ENCODE results near the gene KDM4C.

Gene KDM4C

GRCh38 chr9:7115606-7116005 lies 357.8 kb downstream of the KDM4C start:
- DNase-seq: no peak

- no peak for DNase-seq
These were observed 360.1 kb downstream of the KDM4C start for GRCh38 chr9:7117676-7118561.

GRCh38 chr9:7118633-7119032 lies 360.9 kb downstream of the KDM4C start:
- no peak for DNase-seq

DNA sequence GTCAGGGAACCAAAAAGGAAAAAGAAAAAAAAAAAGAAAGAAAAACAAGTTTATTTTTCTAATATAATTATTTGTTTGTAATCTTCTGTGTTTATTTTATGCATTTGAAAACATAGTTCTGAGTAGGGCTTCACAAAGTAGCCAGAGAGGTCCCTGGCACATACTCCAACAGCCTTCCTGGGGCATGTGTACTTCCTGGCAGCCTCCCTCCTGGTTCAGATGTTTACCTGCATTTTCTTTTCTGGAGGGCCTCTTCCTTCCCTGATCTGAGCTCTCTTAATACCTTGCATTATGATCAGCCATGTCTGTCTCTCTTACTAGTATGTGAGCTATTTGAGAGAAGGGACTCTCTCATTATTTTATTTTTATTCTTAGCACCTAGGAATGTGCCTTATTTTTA lies 361.8 kb downstream of the KDM4C start:
- DNase-seq: no peak

GRCh38 chr9:7121055-7121454 lies 363.3 kb downstream of the KDM4C start:
- DNase-seq: peak; percentile 95

DNA sequence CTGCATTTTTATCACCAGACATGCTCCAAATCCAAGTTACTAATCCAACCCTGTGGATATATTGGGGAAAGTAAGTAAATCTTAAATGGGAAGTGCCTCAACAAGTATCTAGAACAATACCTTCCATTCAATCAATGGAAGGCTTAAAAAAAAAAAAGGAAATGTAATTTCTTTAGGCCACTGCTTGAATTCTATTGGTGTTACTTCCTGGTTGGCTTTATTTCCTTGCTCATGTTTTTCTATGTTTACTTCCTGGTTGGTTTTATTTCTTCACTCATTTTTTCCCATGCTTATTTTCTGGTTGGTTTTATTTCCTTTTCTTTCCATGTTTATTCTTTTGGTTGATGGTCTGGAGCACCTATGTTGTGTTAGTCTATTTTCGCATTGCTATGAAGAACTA lies 363.9 kb downstream of the KDM4C start:
- no peak for DNase-seq

DNA sequence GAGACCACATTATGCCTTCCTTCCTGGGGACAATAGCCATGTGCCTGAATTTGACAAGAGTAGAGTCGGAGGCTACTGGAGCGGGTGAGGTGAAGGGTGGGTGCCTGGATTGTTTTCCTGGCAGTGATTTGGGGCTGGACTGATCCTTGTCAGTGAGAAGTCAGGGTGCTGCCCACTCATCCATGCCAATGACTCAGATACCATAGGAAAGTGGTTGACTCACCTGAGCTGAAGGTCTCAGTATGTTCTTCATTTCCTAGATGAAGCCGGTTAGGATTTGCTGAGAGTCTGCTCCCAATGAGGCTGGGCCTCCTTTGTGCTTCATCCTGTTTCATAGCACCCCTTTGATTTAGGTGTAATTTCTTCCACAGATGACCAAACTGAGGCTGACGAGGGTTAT lies 366.0 kb downstream of the KDM4C start:
- no peak for DNase-seq

DNA sequence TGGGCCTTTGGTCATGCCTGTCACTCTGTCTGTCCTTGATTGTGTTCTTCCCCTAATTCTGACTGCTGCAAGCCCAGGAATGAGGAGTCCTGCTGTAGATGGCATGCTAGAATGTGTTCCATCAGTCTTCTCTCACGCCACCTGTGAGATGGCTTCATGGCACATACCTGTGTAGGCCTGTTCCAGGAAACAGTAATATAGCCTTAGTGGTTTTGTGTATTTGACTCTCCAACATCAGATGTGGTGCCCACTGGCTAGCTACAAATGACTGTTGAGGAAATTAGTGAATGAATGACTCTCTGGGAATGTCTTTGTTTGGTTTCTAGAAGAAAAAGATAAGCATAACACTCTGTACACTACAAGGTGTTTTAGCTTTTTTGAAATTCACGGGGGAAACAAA lies 367.5 kb downstream of the KDM4C start:
- DNase-seq: no peak

DNA sequence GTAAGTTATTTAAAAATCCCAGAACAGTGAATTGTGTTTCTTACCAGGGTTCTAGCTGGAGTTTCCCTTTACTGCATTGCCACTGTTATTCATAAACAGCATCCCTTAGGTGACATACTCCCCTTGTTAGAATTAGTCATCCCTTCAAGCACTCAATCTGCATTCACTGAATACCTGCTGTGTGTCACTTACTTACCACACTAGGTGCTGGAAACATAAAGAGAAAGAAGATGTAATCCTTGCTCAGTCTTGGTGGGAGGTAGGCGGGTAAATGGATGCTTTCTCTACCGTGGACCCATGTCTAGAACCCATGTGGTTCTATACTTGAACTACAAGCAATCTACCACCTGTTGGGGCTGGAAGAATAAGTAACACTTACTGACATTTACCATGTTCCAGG lies 371.6 kb downstream of the KDM4C start:
- DNase-seq: no peak

GRCh38 chr9:7130266-7130820 lies 372.6 kb downstream of the KDM4C start:
- no peak for DNase-seq

DNA sequence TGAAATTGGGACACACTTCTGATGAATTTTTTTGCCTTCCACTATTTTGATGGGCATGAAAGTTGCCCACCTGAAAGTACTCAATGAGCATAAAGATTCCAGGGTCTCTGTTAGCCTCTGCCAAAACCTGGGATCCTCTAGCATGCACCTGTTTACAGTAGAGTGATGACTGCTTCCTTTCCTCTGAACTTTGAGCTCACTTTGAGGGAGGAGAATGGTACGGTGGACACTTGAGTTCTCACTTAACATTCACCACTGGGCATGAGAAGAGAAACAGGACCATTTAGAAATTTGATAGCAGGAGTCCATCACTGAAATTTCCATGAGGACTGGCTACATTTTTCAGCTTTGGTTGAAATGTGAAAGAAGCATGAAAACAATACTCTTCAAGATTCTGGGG lies 374.8 kb downstream of the KDM4C start:
- no peak for DNase-seq

- DNase-seq: no peak
These were observed 378.0 kb downstream of the KDM4C start for GRCh38 chr9:7135735-7136134.

DNA sequence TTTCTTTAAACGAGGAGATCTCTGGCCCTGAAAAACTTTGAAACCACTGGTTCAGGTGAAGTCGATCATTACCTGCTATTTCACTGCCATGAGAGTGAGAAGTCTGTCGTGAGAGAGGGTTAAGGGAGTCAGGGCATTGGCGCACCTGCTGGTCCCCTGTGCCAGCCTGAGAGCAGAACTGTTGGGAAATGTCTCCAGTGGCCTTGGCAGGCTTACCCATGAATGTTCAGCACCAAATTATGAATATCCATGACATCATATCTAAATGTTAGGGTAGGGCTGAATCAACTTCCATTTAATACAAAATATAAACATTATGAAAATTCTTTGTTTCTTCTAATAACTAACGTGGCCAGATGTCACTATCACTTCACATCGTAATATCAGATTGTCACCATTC lies 379.3 kb downstream of the KDM4C start:
- no peak for DNase-seq

GRCh38 chr9:7137571-7137970 lies 379.8 kb downstream of the KDM4C start:
- no peak for DNase-seq

GRCh38 chr9:7139886-7140285 lies 382.1 kb downstream of the KDM4C start:
- DNase-seq: no peak

DNA sequence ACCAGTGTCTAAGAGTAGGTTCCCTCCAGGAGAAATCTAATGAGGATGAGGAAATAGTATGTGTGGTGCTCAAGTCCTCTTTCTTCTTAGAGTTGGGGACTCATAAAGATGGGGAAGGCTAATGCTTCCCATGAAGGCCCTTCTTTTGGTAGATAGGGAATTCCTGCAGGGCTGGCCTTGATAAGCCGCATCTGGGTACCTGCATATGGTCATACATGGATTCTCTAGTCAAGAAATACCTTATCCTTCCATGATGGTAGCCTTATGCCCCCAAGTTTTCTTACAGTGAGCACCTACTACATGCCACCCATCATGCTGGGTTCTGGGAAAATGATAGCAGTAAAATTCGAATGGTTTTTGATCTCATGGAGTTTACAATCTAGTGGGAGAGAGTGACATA lies 382.6 kb downstream of the KDM4C start:
- DNase-seq: no peak

DNA sequence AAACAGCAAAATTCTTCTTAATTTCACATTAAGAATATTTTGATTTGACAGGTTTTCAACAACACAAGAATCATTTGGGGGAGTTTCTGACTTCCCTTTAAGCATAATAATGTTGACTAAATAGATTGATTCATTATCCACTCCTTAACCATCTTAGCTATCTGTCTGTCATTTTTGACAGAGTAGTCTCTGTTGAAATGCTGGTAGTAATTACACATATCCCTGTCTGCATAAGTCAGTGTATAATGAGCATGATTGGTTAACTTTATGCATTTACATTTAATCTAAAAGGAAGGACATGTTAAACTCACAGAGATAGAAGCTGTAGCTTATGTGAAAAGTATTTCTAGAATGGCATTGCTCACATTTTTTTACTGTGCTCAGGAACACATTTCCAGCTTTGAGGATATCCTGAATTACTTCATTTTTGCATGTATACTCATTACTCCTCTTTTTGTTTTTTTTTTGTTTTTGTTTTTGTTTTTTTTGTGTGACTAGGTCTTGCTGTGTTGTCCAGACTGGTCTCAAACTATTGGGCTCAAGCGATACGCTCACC lies 385.9 kb downstream of the KDM4C start:
- no peak for DNase-seq

GRCh38 chr9:7144265-7145046 lies 386.7 kb downstream of the KDM4C start:
- DNase-seq: no peak

DNA sequence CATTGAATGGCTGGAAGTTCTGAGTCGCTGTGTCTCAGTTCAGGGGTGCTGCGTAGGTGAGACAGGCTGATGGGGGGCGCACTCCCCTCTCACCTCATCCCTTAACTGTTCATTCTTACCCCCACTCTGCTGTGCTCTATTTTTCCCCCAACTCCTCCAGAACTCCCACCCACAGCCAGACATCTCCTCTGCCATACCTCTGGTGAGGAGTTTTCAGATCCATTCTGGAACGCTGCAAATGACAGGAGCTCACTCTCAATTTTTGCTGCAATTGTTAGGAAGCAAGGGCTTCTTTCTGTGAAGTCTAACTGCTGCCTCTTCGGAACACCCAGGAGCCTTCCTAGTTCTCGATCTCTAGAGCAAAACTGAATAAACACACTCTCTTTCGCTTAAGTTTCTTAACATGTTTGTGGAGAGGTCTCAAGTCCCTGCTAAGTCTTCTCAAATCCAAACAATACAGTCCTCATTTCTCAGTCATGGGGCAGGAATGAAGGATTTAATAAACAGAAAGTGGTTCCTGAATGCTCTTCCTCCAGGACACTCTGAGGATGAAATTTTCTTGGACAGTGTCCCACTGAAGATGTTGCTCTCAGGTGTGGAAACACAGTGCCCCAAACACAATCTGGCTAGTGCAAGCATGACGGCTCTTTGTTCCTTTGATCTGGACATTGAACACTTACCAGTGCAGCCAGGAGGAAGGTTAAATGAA lies 387.7 kb downstream of the KDM4C start:
- DNase-seq: no peak

GRCh38 chr9:7146582-7146981 lies 388.8 kb downstream of the KDM4C start:
- no peak for DNase-seq

DNA sequence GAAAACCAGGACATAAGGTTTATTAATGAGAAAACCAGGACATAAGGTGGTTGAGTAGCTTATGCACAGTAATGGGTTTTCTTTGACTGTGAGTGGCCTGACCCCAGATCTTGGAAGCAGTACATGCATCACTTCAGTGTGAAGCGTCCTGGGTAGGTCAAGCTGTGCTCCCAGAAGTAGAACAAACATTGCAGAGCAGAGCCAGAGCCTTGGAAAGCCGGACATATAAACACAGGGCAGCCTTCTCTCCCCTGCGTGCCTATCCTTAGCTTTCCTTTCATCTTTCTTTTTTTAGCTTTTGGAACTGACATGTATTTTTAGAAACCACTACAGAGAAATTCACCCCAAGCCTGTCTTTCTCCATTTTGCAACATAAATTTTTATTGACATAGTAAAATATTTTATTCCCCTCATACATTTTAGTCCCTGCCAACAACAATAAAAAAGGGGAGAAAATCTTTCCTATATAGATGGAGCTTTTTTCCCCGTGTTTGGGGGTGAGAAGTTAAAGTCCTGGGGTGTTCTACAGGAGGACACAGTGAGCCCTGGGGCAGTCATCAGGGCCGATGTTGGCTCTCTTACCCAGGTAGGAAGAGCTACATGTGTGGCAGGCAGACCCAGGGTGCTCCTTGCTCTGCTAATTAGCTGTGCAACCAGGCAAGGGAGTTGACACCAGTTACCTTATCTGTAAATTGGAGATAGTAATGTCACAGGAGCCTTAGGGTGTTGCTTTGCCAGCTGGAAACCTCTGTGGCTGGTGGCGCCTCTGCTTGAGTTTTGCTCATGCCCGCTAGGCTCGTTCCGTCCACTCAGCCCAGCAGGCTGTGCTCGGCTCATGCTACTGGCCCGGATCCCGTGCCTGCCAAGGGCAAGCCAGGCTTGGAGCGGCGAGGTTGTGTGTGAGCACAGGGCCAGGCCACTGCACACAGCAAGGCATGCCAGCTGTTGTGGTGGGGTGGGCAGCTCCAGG lies 389.6 kb downstream of the KDM4C start:
- no peak for DNase-seq

All from MV-4-11 (cell line).